Immature natural killer cell (primary cell): ENCODE measurements around the gene EME1. TPM values are rescaled to one million over a fixed set of nuclear protein-coding genes. Genes with fewer than 3 reads are reported as not detected.

Source experiments
- DNase-seq, 3 donors: peaks; one replicate each; pipeline ENCODE4 v3.0.0; 2022; ENCODE audit warnings: mixed read lengths in 1 of 3
- H3K27ac Mint-ChIP-seq, 6 donors: one replicate each; pipeline ENCODE4 v1.8.0; 2020; ENCODE audit warnings: mixed read lengths in 6 of 6, mild to moderate bottlenecking in 5 of 6, inconsistent platforms in 4 of 6, moderate library complexity in 3 of 6
- H3K27me3 Mint-ChIP-seq, 3 donors: one replicate each; pipeline ENCODE4 v1.8.0; 2020 to 2021; ENCODE audit warnings: low read depth in 3 of 3, mild to moderate bottlenecking in 3 of 3, mixed read lengths in 3 of 3, moderate library complexity in 3 of 3, inconsistent platforms in 1 of 3
- H3K36me3 Mint-ChIP-seq, 3 donors: one replicate each; pipeline ENCODE4 v1.8.0; 2020; ENCODE audit warnings: mixed read lengths in 3 of 3, inconsistent platforms in 2 of 3, mild to moderate bottlenecking in 2 of 3
- H3K4me1 Mint-ChIP-seq, 2 donors: one replicate each; pipeline ENCODE4 v1.8.0; 2020; ENCODE audit warnings: inconsistent platforms in 2 of 2, mild to moderate bottlenecking in 2 of 2, mixed read lengths in 2 of 2, moderate library complexity in 1 of 2
- H3K4me3 Mint-ChIP-seq, 5 donors: one replicate each; pipeline ENCODE4 v1.8.0; 2020; ENCODE audit warnings: mild to moderate bottlenecking in 5 of 5, mixed read lengths in 5 of 5, inconsistent platforms in 3 of 5, moderate library complexity in 3 of 5
- H3K9me3 Mint-ChIP-seq, 6 donors: one replicate each; pipeline ENCODE4 v1.8.0; 2020; ENCODE audit warnings: mild to moderate bottlenecking in 6 of 6, mixed read lengths in 6 of 6, inconsistent platforms in 4 of 6, moderate library complexity in 3 of 6
- polyA plus RNA-seq, 3 donors: library from polyadenylated mRNA; unstranded; fragments of 300-500 nt; fragmentation: Illumina TruSeq; gene quantifications; one replicate each; pipeline ENCODE4 v1.2.3, GENCODE V29; 2021

The EME1 gene
- polyA plus RNA-seq, 3 donors from 2014 or later, result 0.47 to 0.85 TPM; not detected in 1

DNA sequence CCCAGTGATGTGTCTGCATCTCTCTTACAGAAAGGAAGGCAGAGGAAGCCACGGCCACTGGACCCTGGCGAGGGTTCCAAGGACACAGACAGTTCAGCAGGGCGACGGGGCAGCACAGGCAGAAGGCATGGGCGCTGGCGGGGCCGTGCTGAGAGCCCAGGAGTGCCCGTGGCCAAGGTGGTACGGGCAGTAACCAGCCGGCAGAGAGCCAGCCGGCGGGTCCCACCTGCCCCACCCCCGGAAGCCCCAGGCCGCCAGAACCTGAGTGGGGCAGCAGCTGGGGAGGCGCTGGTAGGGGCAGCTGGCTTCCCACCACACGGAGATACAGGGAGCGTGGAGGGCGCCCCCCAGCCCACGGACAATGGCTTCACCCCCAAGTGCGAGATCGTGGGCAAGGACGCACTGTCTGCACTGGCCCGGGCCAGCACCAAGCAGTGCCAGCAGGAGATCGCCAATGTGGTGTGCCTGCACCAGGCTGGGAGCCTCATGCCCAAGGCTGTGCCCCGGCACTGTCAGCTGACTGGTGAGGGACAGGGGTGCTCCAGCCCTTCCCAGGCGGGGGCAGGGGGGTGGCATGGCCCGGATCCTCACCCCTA, 19.3 kb upstream of the EME1 start:
- peaks cover 2 to 8% of the 10 kb centered on the region in 2 donors for H3K4me1 Mint-ChIP-seq
- no peak overlapping the region for H3K27ac Mint-ChIP-seq
- no peak overlapping the region for H3K4me3 Mint-ChIP-seq
- peaks cover 0 to 1% (median 0%) of the 10 kb centered on the region in 3 donors for H3K36me3 Mint-ChIP-seq
- peaks cover 0 to 3% (median 0%) of the 10 kb centered on the region in 3 donors for H3K27me3 Mint-ChIP-seq
- no peaks in the 10 kb centered on the region for H3K9me3 Mint-ChIP-seq
- DNase-seq, result no peak

- Mint-ChIP-seq H3K36me3 (peaks cover 0 to 6% (median 0%) of the 10 kb centered on the region in 3 donors), H3K4me3 (no peak overlapping the region), H3K4me1 (peaks cover 2 to 8% of the 10 kb centered on the region in 2 donors), H3K9me3 (no peaks in the 10 kb centered on the region), H3K27me3 (peaks cover 0 to 3% (median 0%) of the 10 kb centered on the region in 3 donors), H3K27ac (no peak overlapping the region)
- DNase-seq, result no peak
Measured at GRCh38 chr17:50354198-50354597, 18.8 kb upstream of the EME1 start.

- H3K27ac Mint-ChIP-seq, result peak overlapping the region in 1 of 6 donors; percentile 34
- no peaks in the 10 kb centered on the region for H3K9me3 Mint-ChIP-seq
- peaks cover 2 to 8% of the 10 kb centered on the region in 2 donors for H3K4me1 Mint-ChIP-seq
- no peak for DNase-seq
- H3K27me3 Mint-ChIP-seq, result peaks cover 0 to 3% (median 0%) of the 10 kb centered on the region in 3 donors
- no peak overlapping the region for H3K4me3 Mint-ChIP-seq
- peaks cover 0 to 8% (median 0%) of the 10 kb centered on the region in 3 donors for H3K36me3 Mint-ChIP-seq
Measured at GRCh38 chr17:50354776-50355175, 18.3 kb upstream of the EME1 start.

GRCh38 chr17:50355336-50355700, 17.7 kb upstream of the EME1 start:
- Mint-ChIP-seq H3K9me3 (no peaks in the 10 kb centered on the region), H3K36me3 (peaks cover 0 to 8% (median 0%) of the 10 kb centered on the region in 3 donors), H3K27me3 (peaks cover 0 to 3% (median 0%) of the 10 kb centered on the region in 3 donors), H3K27ac (no peak overlapping the region), H3K4me3 (no peak overlapping the region), H3K4me1 (peaks cover 2 to 8% of the 10 kb centered on the region in 2 donors)
- no peak for DNase-seq

DNA sequence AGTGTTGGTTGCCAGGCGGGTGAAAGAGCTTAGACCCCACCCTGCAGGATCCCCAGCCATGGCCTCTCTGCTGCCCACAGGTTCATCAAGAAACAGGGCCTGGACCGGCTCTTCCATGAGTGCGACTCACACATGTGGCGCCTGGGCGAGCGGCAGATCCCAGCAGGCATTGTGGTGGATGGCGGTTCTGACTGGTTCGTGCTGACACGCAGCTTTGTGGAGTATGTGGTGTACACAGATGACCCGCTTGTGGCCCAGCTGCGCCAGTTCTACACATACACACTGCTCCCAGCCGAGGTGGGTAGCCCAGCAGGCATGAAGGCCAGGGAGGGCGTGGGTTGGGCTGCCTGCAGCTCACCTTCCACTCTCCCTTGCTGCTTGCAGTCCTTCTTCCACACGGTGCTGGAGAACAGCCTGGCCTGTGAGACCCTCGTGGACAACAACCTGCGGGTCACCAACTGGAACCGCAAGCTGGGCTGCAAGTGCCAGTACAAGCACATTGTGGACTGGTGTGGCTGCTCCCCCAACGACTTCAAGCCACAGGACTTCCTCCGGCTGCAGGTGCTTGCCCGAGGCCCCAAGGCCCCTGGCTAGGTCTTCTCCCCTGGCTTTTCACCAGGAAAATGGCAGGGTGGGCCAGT, 17.2 kb upstream of the EME1 start:
- no peak overlapping the region for H3K4me3 Mint-ChIP-seq
- H3K27ac Mint-ChIP-seq, result no peak overlapping the region
- peaks cover 0 to 3% (median 0%) of the 10 kb centered on the region in 3 donors for H3K27me3 Mint-ChIP-seq
- no peak for DNase-seq
- peaks cover 0 to 8% (median 0%) of the 10 kb centered on the region in 3 donors for H3K36me3 Mint-ChIP-seq
- no peaks in the 10 kb centered on the region for H3K9me3 Mint-ChIP-seq
- peaks cover 2 to 4% of the 10 kb centered on the region in 2 donors for H3K4me1 Mint-ChIP-seq

DNA sequence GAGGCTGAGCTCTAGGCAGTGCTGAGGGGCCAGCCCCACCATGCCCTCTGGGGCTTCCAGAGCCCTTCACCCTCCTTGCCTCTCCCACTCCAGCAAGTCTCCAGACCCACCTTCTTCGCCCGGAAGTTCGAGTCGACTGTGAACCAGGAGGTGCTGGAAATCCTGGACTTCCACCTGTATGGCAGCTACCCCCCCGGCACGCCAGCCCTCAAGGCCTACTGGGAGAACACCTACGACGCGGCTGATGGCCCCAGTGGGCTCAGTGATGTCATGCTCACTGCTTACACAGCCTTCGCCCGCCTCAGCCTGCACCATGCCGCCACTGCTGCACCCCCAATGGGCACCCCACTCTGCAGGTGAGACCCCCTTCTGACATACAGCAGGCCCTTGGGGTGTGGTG, 16.6 kb upstream of the EME1 start:
- H3K27me3 Mint-ChIP-seq, result peaks cover 0 to 3% (median 0%) of the 10 kb centered on the region in 3 donors
- DNase-seq, result no peak
- H3K9me3 Mint-ChIP-seq, result no peaks in the 10 kb centered on the region
- H3K4me1 Mint-ChIP-seq, result peaks cover 0 to 2% of the 10 kb centered on the region in 2 donors
- H3K36me3 Mint-ChIP-seq, result peaks cover 0 to 8% (median 0%) of the 10 kb centered on the region in 3 donors
- H3K4me3 Mint-ChIP-seq, result no peak overlapping the region
- no peak overlapping the region for H3K27ac Mint-ChIP-seq

DNA sequence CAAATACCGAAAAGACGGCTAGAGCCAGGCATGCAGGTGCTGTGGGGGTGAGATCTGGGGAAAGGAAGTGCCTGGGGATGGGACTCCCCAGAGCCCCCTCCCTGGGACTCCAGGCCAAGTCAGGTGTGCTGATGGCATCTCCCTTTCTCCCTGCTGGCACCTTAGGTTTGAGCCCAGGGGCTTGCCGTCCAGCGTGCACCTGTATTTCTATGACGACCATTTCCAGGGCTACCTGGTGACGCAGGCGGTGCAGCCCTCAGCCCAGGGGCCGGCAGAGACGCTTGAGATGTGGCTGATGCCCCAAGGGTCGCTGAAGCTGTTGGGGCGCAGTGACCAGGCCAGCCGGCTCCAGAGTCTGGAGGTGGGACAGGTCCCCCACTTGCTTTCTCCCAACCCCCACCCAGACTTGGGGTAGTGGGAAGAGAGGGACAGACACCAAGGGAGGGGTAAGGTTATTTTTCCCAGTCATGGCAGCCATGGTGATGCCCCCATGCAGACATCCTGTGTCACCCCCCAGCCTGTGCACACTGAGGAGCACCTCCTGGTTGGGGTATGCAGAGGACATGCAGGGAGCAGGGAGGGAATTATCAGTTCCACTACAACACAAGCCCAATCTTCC, 16.0 kb upstream of the EME1 start:
- peaks cover 0 to 6% (median 0%) of the 10 kb centered on the region in 3 donors for H3K27me3 Mint-ChIP-seq
- DNase-seq, result no peak
- no peak overlapping the region for H3K27ac Mint-ChIP-seq
- H3K4me1 Mint-ChIP-seq, result peaks cover 2 to 3% of the 10 kb centered on the region in 2 donors
- no peak overlapping the region for H3K4me3 Mint-ChIP-seq
- H3K9me3 Mint-ChIP-seq, result no peaks in the 10 kb centered on the region
- peaks cover 0 to 8% (median 0%) of the 10 kb centered on the region in 3 donors for H3K36me3 Mint-ChIP-seq

DNA sequence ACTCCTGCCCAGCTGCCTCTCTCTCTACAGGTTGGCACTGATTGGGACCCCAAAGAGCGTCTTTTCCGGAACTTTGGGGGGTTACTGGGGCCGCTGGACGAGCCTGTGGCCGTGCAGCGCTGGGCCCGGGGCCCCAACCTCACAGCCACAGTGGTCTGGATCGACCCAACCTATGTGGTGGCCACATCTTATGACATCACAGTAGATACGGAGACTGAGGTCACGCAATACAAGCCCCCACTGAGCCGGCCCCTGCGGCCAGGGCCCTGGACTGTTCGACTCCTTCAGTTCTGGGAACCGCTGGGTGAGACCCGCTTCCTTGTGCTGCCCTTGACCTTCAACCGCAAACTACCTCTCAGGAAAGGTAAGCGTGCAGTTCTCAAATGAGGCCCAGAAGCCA, 14.9 kb upstream of the EME1 start:
- Mint-ChIP-seq H3K4me1 (peaks cover 8 to 10% of the 10 kb centered on the region in 2 donors), H3K27ac (no peak overlapping the region), H3K4me3 (no peak overlapping the region), H3K9me3 (no peaks in the 10 kb centered on the region), H3K27me3 (peaks cover 0 to 3% (median 0%) of the 10 kb centered on the region in 3 donors), H3K36me3 (peaks cover 0 to 8% (median 0%) of the 10 kb centered on the region in 3 donors)
- DNase-seq, result no peak

GRCh38 chr17:50359005-50359699, 13.9 kb upstream of the EME1 start:
- peak overlapping the region in 4 of 6 donors; percentile 12 to 71 (median 36) for H3K27ac Mint-ChIP-seq
- no peak for DNase-seq
- H3K4me3 Mint-ChIP-seq, result no peak overlapping the region
- H3K4me1 Mint-ChIP-seq, result peaks cover 8 to 10% of the 10 kb centered on the region in 2 donors
- no peaks in the 10 kb centered on the region for H3K9me3 Mint-ChIP-seq
- H3K36me3 Mint-ChIP-seq, result peaks cover 0 to 8% (median 0%) of the 10 kb centered on the region in 3 donors
- peaks cover 0 to 3% (median 0%) of the 10 kb centered on the region in 3 donors for H3K27me3 Mint-ChIP-seq

DNA sequence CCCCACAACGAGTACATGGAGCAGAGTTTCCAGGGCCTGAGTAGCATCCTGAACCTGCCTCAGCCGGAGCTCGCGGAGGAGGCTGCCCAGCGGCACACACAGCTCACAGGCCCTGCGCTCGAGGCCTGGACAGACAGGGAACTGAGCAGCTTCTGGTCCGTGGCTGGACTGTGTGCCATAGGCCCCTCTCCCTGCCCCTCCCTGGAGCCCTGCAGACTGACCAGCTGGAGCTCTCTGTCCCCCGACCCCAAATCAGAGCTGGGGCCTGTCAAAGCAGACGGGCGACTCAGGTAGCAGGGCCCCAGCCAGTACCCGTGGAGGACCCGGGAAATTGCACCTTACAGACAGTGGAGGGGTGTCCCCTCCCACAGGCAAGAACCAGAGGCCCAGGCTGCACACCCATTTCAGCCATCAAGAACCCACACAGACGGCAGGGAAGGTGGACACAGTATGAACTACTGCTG, 13.0 kb upstream of the EME1 start:
- DNase-seq, result no peak
- H3K27ac Mint-ChIP-seq, result no peak overlapping the region
- H3K4me3 Mint-ChIP-seq, result no peak overlapping the region
- peaks cover 0 to 3% (median 0%) of the 10 kb centered on the region in 3 donors for H3K27me3 Mint-ChIP-seq
- H3K36me3 Mint-ChIP-seq, result peaks cover 0 to 8% (median 0%) of the 10 kb centered on the region in 3 donors
- H3K9me3 Mint-ChIP-seq, result no peaks in the 10 kb centered on the region
- peaks cover 8 to 10% of the 10 kb centered on the region in 2 donors for H3K4me1 Mint-ChIP-seq

DNA sequence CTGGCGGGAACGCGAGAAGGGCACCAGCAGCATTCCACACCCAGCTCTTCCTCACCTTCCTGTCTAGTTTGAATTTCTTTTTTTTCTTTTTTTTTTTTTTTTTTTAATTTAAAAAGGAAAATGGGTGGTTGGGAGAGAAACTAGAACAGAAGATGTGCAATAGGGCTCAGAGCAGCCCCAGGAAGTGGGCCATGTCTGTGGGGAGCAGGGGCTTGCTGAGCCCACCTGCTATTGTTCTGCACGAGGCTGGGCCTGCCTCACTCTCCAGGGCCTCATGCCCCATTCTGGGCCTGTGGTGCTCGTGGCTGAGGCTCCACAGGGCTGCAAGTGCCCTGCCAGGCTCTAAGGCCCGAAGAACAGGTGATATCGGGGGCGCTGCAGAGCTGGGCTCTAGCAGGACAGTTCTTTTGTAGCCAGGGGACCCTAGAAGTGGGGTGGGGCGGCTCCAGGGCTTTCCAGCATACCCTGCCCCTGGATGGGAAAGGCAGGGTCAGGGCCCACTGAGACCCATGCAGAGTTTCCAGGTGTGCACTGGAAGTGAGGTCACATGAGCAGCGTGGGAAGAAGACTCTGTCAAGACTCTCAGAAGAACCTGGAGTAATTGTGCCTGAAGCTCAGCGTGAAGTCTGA, 12.4 kb upstream of the EME1 start:
- peaks cover 0 to 3% (median 0%) of the 10 kb centered on the region in 3 donors for H3K27me3 Mint-ChIP-seq
- H3K9me3 Mint-ChIP-seq, result no peaks in the 10 kb centered on the region
- peaks cover 8 to 10% of the 10 kb centered on the region in 2 donors for H3K4me1 Mint-ChIP-seq
- no peak overlapping the region for H3K4me3 Mint-ChIP-seq
- H3K27ac Mint-ChIP-seq, result peak overlapping the region in 1 of 6 donors; percentile 23
- DNase-seq, result no peak
- peaks cover 0 to 12% (median 0%) of the 10 kb centered on the region in 3 donors for H3K36me3 Mint-ChIP-seq

GRCh38 chr17:50361561-50362480, 11.2 kb upstream of the EME1 start:
- peak; percentile 48 to 59 (median 55) for DNase-seq
- H3K36me3 Mint-ChIP-seq, result peaks cover 0 to 12% (median 0%) of the 10 kb centered on the region in 3 donors
- no peaks in the 10 kb centered on the region for H3K9me3 Mint-ChIP-seq
- peaks cover 8 to 10% of the 10 kb centered on the region in 2 donors for H3K4me1 Mint-ChIP-seq
- H3K27ac Mint-ChIP-seq, result peak overlapping the region; percentile 12 to 87 (median 67)
- peak overlapping the region in 2 of 5 donors; percentile 4 to 11 for H3K4me3 Mint-ChIP-seq
- peaks cover 0 to 3% (median 0%) of the 10 kb centered on the region in 3 donors for H3K27me3 Mint-ChIP-seq
